NAMALWA (cell line): ENCODE data around the gene ARHGAP11A.

Experiments used
- DNase-seq: peaks from one replicate; pipeline ENCODE4 v3.0.0-alpha.2; 2015; ENCODE audit warnings: low spot score

The ARHGAP11A gene

GRCh38 chr15:32685576-32685975, 70.3 kb downstream of the ARHGAP11A start:
- DNase-seq, result no peak

DNA sequence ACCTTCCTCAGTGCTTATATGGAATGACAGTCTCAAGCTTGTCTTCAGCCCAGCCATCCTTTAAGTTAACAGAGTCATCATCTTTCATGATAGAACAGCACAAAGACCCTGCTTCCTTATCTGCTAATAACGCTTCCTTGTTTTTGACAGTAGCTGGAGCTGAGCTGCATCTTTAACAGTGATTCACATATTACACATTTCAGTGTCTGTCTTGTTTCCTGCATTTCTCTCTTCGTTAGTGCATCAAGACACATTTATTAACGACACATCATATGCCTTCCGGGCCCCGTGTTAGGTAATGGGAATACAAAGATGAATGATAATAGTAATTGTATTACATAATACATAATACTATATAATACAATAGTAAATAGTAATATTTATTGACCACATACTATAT, 72.3 kb downstream of the ARHGAP11A start:
- DNase-seq, result no peak

DNA sequence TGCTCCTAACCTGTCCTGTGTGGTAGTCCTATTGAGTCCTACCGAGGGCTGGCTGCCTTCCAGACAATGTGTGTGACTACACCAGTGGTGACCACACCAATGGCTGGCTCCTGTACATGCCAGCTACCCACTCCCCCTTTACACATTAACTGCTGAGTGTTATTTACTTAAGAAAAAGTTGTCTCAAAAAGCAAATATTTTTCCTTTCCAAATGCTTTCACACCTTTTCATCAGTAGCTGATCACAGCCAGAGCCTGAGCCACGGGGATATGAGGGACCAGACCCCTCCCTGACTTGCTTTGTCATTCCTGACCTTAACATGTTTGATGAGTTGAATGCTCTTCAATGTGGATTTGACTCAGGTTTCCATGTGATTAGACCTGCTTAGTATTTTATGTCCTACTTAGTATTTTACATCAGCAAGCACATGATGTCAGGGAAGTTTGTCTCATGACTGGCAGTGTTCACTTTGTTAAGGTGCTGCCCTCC, 72.9 kb downstream of the ARHGAP11A start:
- DNase-seq, result no peak
